Measurements from ENCODE around the gene CAVIN2.

DNA sequence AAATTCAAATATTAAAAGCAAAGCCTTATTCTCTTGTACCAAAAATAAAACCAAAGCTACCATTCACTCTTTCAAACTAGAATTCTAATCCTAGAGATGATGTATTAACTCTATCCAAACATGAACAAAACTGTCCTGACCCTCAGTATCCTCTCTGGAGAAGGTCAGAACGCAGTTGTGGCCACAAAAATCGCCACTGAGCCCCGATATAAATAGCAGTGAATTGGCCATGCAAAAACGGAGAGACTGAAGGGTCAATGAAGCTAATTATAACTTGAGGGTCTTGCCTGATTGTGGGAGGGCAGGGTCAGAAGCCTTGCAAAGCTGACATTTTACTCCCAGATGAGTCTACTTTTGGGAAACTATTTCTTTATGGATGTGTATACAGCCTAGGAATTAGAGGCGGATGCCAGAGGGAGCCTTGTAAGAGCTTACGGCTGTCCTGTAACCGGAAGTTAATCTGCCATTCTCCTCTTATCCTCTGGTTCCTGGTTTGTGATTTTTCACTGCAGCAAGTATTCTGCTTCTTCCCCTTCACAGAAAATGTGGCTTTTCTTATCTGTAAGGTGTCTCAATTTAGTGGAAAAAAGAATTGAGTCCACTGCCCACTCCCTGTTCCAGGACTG, 28.1 kb downstream of the CAVIN2 start:
- TF ChIP-seq, protein P1, sequence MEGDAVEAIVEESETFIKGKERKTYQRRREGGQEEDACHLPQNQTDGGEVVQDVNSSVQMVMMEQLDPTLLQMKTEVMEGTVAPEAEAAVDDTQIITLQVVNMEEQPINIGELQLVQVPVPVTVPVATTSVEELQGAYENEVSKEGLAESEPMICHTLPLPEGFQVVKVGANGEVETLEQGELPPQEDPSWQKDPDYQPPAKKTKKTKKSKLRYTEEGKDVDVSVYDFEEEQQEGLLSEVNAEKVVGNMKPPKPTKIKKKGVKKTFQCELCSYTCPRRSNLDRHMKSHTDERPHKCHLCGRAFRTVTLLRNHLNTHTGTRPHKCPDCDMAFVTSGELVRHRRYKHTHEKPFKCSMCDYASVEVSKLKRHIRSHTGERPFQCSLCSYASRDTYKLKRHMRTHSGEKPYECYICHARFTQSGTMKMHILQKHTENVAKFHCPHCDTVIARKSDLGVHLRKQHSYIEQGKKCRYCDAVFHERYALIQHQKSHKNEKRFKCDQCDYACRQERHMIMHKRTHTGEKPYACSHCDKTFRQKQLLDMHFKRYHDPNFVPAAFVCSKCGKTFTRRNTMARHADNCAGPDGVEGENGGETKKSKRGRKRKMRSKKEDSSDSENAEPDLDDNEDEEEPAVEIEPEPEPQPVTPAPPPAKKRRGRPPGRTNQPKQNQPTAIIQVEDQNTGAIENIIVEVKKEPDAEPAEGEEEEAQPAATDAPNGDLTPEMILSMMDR (IDR thresholded peaks at IDR 0.05): no peak
- TF ChIP-seq POLR2A (IDR thresholded peaks at IDR 0.05): no peak

Measured in upper lobe of left lung (tissue), 4 donors.